ENCODE data around the gene RAP1GAP.
A peak's percentile ranks its signal among the peaks of the same experiment; 100 is the strongest.

RAP1GAP gene

GRCh38 chr1:21624571-21625389 is 44.4 kb downstream of the RAP1GAP start:
- DNase-seq = no peak

GRCh38 chr1:21623410-21623961 is 45.7 kb downstream of the RAP1GAP start:
- no peak for DNase-seq

- peak; percentile 73 for DNase-seq
Measured at GRCh38 chr1:21622466-21623315, 46.5 kb downstream of the RAP1GAP start.

GRCh38 chr1:21621761-21622436 is 47.3 kb downstream of the RAP1GAP start:
- no peak for DNase-seq

GRCh38 chr1:21621051-21621450 is 48.1 kb downstream of the RAP1GAP start:
- no peak for DNase-seq

GRCh38 chr1:21620496-21620895 is 48.7 kb downstream of the RAP1GAP start:
- no peak for DNase-seq

GRCh38 chr1:21620011-21620410 is 49.1 kb downstream of the RAP1GAP start:
- DNase-seq = no peak

GRCh38 chr1:21619375-21619947 is 49.7 kb downstream of the RAP1GAP start:
- no peak for DNase-seq

- no peak for DNase-seq
Measured at GRCh38 chr1:21618561-21619374, 50.4 kb downstream of the RAP1GAP start.

GRCh38 chr1:21618059-21618458 is 51.1 kb downstream of the RAP1GAP start:
- no peak for DNase-seq

GRCh38 chr1:21617126-21617738 is 51.9 kb downstream of the RAP1GAP start:
- no peak for DNase-seq

GRCh38 chr1:21616372-21616771 is 52.8 kb downstream of the RAP1GAP start:
- no peak for DNase-seq

- DNase-seq = no peak
Measured at GRCh38 chr1:21614419-21615115, 54.6 kb downstream of the RAP1GAP start.

- DNase-seq = no peak
Measured at GRCh38 chr1:21613072-21613867, 55.9 kb downstream of the RAP1GAP start.

GRCh38 chr1:21612057-21612456 is 57.1 kb downstream of the RAP1GAP start:
- DNase-seq = no peak

- DNase-seq = no peak
Measured at GRCh38 chr1:21610989-21611785, 58.0 kb downstream of the RAP1GAP start.

- DNase-seq = no peak
Measured at GRCh38 chr1:21610027-21610426, 59.1 kb downstream of the RAP1GAP start.

GRCh38 chr1:21608798-21609197 is 60.4 kb downstream of the RAP1GAP start:
- DNase-seq = no peak
